ENCODE results near the gene UNC45A. TPM values are rescaled to one million over a fixed set of nuclear protein-coding genes. Genes with fewer than 3 reads are reported as not detected.

The UNC45A gene
- total and polyA plus RNA-seq, 2 of the 13 experiments (the other 11 are each of a cell fraction or from before 2014, with no cell fraction given) = 33.8 to 39.7 TPM

DNA sequence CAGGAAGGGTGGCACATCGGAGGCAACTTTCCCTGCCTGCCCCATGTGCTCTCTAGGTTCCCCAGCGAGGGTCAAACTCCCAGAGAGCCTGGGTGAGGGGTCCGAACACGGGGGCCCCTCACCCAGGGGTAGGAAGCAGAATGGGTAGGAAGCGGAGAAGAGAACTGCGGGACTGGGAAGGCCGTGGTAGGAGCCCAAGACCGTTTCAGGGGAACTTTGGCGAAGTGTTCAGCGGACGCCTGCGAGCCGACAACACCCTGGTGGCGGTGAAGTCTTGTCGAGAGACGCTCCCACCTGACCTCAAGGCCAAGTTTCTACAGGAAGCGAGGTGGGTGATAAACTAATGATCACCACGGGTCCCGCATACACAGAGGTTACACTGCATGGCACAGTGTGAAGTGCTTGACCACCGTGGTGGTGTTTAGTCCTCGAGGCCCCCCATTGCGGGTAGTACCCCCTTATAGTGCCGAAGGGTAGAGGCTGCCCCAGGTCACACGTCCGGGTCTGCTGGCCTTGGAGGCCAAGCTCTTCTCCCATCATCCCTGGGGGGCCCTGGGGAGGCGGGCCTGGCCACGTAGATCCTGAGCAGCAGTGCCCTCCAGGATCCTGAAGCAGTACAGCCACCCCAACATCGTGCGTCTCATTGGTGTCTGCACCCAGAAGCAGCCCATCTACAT, 42.4 kb upstream of the UNC45A start:
- Histone ChIP-seq H4K20me1 (ENCODE audit: insufficient read depth, low read length) (no peaks in the 10 kb centered on the region), H3K4me1 (ENCODE audit: insufficient read depth, low read length) (no peaks in the 10 kb centered on the region), H2AFZ (ENCODE audit: low read length) (no peak overlapping the region), H3K27ac (ENCODE audit: extremely low read length, insufficient read depth, low read length) (no peak overlapping the region), H3K27me3 (ENCODE audit: control insufficient read depth in 1 of 2, insufficient read depth in 2 of 2, low read length in 2 of 2) (peaks cover 0 to 7% of the 10 kb centered on the region in 2 experiments; a peak in 2 of 5 replicates), H3K9ac (ENCODE audit: insufficient read depth, low read depth, low read length) (no peak overlapping the region), H3K4me2 (ENCODE audit: low read depth, low read length) (peak overlapping the region; percentile 65; the same call in 1 of the 2 replicates), H3K9me3 (ENCODE audit: low read length) (no peaks in the 10 kb centered on the region), H3K79me2 (ENCODE audit: insufficient read depth, low read length) (no peaks in the 10 kb centered on the region), H3K4me3 (replicated peaks in 1 of 3; ENCODE audit: insufficient read depth in 1 of 3, low read depth in 2 of 3, low read length in 3 of 3) (peak overlapping the region in 2 of 3 experiments; percentile 66 to 76; a peak in 3 of 6 replicates), H3K36me3 (replicated peaks in 1 of 2; ENCODE audit: control insufficient read depth in 1 of 2, insufficient read depth in 2 of 2, low read length in 2 of 2) (no peaks in the 10 kb centered on the region)
- ChIA-PET CTCF (ENCODE audit: low intra/inter-chr PET ratio, low total read pairs) (interaction anchor here (1.1 kb wide), 1 partner anchor 245 kb away, joined by 3 read pairs; no protein-coding TSS in a partner anchor), POLR2A (interaction anchor here (0.8 to 2.0 kb wide), 8 partner anchors 9 to 228 kb away, joined by 3 to 16 read pairs (median 4); partner anchors contain the start of genes BLM, FES, HDDC3 and MAN2A2)
- intact Hi-C loops (cut with micrococcal nuclease; ENCODE audit: unreplicated experiment) (no loop called here), in situ Hi-C loops (cut with HindIII; ENCODE audit: extremely low pct_ligation_motif_present, low pct_unique_long_range_greater_than_20kb) (no loop called here)
- no TSS peak for BruUV-seq (replicated peaks)
- FAIRE-seq (no peak), ATAC-seq (peak; percentile 5; the same call in 1 of the 3 replicates), DNase-seq (ENCODE audit: low spot score) (no peak)
- 84% methylated on average over 21 of the region's 29 CpGs for WGBS (ENCODE audit: low lambda C conversion rate)
- TF ChIP-seq RAD51 (IDR thresholded peaks at IDR 0.05; ENCODE audit: borderline replicate concordance) (no peak), MATR3 (CRISPR knock-in tag; IDR thresholded peaks at IDR 0.05) (no peak), SP1 (IDR thresholded peaks at IDR 0.05) (no peak), SP1 (CRISPR knock-in tag; IDR thresholded peaks at IDR 0.05) (no peak), SNAI1 (CRISPR knock-in tag; IDR thresholded peaks at IDR 0.05; ENCODE audit: borderline replicate concordance) (no peak), POLR2AphosphoS5 (IDR thresholded peaks at IDR 0.05; ENCODE audit: low read depth, low read length) (no peak), ZNF160 (CRISPR knock-in tag; IDR thresholded peaks at IDR 0.05) (no peak), ETV5 (CRISPR knock-in tag; IDR thresholded peaks at IDR 0.05; ENCODE audit: borderline replicate concordance) (no peak), JUND (CRISPR knock-in tag; IDR thresholded peaks at IDR 0.05) (no peak)
- TF ChIP-seq, protein P1, sequence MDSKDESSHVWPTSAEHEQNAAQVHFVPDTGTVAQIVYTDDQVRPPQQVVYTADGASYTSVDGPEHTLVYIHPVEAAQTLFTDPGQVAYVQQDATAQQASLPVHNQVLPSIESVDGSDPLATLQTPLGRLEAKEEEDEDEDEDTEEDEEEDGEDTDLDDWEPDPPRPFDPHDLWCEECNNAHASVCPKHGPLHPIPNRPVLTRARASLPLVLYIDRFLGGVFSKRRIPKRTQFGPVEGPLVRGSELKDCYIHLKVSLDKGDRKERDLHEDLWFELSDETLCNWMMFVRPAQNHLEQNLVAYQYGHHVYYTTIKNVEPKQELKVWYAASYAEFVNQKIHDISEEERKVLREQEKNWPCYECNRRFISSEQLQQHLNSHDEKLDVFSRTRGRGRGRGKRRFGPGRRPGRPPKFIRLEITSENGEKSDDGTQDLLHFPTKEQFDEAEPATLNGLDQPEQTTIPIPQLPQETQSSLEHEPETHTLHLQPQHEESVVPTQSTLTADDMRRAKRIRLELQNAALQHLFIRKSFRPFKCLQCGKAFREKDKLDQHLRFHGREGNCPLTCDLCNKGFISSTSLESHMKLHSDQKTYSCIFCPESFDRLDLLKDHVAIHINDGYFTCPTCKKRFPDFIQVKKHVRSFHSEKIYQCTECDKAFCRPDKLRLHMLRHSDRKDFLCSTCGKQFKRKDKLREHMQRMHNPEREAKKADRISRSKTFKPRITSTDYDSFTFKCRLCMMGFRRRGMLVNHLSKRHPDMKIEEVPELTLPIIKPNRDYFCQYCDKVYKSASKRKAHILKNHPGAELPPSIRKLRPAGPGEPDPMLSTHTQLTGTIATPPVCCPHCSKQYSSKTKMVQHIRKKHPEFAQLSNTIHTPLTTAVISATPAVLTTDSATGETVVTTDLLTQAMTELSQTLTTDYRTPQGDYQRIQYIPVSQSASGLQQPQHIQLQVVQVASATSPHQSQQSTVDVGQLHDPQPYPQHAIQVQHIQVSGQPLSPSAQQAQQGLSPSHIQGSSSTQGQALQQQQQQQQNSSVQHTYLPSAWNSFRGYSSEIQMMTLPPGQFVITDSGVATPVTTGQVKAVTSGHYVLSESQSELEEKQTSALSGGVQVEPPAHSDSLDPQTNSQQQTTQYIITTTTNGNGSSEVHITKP (CRISPR knock-in tag; IDR thresholded peaks at IDR 0.05; ENCODE audit: low read depth) = no peak

Measured in HepG2 (cell line).